Measurements from ENCODE around the gene C20orf204.
"Not testable (repeated sequence)": the region's sequence is repeated elsewhere in the genome, so short reads cannot be mapped to it uniquely, and the experiment has no call there.

C20orf204 gene

GRCh38 chr20:64035933-64036345 lies at the start of gene C20orf204:
Gene C20orf204 (plus strand): TSS chr20:64036182. CDS start chr20:64036324, 142 bp downstream.
- no peak for DNase-seq

DNA sequence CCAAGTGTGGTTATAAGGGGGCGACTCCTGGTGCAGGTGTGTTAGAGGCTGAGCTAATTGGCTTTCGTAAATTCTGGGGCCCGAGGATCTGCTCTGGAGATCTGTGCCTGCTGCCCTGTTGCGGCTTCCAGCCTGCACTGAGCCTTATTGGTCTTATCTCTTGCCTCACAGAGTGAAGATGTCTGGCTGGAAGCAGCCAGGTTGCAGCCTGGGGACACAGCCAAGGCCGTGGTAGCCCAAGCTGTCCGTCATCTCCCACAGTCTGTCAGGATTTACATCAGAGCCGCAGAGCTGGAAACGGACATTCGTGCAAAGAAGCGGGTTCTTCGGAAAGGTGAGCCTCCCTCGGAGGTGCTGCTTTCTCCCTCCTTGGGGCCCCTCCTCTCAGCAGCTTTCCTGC lies 35.1 kb upstream of the C20orf204 start:
- DNase-seq: no peak

DNA sequence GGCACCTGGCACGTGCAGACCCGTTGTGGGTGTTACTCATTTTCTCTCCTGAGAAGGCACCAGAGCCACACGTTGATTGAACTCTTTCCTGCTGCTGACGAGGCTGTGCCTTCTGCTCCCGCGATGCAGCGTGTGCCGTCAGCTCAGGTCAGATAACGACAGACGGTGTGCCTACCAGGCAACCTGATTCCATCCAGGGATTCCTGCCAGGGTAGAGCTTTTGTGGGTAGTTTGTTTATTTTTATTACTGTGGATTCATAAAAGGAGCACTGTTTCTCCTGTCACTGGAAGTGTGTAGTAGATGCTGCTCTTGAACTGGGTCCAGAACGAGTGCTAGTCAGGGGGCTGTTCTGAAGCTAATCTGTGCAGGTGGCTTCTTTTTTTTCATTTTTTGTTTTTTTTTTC lies 34.4 kb upstream of the C20orf204 start:
- DNase-seq: peak; percentile 27

GRCh38 chr20:64003960-64004725 lies 31.8 kb upstream of the C20orf204 start:
- DNase-seq: no peak

GRCh38 chr20:64005394-64005793 lies 30.6 kb upstream of the C20orf204 start:
- no peak for DNase-seq

DNA sequence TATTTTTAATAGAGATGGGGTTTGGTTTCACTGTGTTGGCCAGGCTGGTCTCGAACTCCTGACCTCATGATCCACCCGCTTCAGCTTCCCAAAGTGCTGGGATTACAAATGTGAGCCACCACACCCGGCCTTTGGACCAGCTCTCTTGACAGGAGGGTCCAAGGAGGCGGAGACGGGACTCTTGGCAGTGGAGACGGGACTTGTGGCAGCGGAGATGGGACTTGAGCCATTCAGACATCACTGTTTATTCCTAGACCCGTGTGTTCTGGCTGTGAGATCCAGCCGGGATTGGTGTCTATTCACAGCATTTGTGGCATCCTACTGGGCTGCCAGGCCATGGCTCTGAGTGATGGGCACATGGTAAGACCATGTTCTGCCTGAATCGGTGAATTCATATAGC lies 29.5 kb upstream of the C20orf204 start:
- DNase-seq: no peak

GRCh38 chr20:64006902-64007301 lies 29.1 kb upstream of the C20orf204 start:
- DNase-seq: no peak

- no peak for DNase-seq
Observed at GRCh38 chr20:64009811-64010387, 26.1 kb upstream of the C20orf204 start.

DNA sequence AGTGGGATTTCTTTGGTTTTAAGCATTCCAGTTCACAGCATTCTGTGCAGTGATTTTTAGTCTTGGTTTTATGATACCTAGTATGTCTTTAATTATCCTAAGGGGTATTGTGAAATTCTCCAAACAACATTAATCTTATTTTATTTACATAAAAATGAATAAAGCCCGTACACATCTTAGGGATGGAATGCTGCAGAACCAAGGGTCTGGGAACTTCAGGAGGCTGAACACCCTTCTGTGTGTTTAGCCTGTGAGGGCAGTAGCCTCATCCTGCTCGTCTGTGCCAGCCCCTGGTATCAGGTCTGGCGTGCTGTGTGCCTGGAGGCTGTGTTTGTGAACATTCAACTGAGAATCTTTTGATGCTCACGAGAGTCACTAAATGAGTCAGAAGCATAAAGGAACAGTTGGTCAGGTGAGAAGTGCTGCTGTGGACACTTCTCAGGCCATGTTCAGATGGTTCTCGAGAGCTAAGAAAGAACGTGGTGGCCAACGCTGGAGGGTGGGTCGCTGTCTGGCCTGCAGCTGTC lies 25.2 kb upstream of the C20orf204 start:
- DNase-seq: no peak

- DNase-seq: no peak
Observed at GRCh38 chr20:64011366-64011779, 24.6 kb upstream of the C20orf204 start.

GRCh38 chr20:64012385-64013154 lies 23.4 kb upstream of the C20orf204 start:
- not testable (repeated sequence) for DNase-seq

DNA sequence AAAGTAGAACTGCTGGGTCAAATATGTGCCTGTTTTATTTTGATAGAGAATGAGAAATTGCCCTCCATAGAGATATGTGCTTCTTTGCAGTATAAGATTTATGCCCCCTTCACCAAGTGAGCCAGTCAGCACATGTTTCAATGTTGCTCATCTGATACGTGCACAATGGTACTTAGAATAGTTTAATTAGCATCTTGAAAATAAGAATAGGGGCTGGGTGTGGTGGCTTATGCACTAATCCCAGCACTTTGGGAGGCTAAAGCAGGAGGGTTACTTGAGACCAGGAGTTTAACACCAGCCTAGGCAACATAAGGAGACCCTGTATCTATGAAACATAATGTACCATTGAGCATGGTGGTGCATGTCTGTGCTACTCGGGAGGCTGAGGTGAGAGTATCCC lies 20.3 kb upstream of the C20orf204 start:
- DNase-seq: no peak

DNA sequence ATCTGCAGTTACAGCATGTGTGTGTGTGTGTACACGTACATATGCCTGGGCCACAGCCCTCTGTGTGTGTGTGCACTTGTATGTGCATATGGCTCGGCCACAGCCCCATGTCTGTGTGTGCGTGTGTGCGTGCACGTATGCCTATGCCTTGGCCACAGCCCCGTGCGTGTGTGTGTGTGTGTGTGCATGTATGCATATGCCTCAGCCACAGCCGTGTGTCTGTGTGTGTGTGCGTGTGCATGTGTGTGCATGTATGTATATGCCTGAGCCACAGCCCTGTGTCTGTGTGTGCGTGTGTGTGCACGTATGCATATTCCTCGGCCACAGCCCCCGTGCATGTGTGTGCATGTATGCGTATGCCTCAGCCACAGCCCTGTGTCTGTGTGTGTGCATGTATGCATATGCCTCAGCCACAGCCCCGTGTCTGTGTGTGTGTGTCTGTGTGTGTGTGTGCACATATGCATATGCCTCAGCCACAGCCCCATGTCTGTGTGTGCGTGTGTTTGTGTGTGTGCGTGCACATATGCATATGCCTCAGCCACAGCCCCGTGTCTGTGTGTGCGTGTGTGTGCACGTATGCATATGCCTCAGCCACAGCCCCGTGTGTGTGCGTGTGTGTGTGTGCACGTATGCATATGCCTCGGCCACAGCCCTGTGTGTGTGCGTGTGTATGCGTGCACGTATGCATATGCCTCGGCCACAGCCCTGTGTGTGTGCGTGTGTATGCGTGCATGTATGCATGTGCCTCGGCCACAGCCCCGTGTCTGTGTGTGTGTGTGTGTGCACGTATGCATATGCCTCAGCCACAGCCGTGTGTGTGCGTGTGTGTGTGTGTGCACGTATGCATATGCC lies 14.6 kb upstream of the C20orf204 start:
- DNase-seq: no peak

DNA sequence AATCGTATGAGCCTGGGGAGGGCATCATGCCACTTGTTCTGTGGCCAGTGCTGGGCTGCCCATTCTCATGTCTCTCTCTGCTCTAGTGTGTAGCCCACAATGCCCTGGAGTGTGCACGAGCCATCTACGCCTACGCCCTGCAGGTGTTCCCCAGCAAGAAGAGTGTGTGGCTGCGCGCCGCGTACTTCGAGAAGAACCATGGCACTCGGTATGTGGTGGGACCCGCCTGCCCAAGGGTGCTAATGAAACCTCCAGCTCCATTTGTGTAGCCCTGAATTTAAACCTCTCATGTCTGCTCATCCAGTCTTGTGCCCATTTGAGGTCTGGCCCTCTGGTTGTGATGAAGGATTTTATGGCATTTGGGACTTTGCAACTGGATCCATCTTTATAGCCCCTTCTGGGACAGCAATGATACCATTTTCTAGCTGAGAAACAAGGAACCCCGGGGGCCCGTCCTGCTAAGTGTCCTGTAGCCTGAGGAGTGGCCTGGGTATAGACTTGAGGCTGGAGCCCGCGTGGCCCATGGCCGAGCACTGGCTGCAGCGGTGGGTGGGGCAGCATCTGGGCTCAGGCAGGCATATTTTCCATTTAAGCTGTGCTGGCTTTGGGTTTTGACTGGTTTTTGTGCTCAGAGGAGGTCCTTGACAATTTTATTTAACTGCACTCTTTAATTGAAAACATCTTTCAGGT lies 13.2 kb upstream of the C20orf204 start:
- DNase-seq: no peak

DNA sequence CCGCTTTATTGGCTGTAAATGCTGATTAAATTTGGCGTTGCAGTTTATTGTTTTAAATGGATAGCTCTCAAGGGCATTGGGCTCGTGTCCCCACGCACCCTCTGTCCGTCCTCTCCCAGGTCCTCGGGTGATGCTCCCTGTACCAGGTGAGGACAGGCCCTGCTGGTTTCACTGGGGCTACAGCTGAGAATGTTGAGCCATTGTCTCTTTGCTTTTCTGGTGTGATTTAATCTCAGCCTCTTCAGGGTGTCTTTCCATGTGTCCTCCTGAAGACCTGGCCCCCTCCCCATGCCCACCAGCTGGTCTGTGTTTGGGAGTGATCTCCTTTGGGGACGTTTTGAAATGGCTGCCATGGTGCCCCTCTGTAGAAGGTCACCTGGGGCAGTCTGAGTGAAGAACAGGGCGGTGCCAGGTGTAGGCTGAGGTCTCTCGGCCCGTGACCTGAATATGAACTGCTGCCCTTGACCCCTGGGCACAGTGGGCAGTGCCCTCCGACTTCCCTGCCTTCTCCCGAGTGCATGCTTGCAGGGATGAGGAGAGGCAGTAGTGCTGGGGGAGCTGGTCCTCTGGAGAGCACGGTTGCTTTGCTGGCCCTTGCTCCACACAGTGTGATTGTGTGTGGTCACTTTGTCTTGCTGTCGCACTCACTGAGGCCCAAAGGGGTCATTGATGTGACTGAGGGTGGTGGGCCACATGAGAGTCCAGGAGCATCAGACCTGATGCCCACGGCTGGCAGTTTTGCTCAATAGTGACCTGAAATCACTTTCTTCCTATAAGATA lies 12.4 kb upstream of the C20orf204 start:
- no peak for DNase-seq

DNA sequence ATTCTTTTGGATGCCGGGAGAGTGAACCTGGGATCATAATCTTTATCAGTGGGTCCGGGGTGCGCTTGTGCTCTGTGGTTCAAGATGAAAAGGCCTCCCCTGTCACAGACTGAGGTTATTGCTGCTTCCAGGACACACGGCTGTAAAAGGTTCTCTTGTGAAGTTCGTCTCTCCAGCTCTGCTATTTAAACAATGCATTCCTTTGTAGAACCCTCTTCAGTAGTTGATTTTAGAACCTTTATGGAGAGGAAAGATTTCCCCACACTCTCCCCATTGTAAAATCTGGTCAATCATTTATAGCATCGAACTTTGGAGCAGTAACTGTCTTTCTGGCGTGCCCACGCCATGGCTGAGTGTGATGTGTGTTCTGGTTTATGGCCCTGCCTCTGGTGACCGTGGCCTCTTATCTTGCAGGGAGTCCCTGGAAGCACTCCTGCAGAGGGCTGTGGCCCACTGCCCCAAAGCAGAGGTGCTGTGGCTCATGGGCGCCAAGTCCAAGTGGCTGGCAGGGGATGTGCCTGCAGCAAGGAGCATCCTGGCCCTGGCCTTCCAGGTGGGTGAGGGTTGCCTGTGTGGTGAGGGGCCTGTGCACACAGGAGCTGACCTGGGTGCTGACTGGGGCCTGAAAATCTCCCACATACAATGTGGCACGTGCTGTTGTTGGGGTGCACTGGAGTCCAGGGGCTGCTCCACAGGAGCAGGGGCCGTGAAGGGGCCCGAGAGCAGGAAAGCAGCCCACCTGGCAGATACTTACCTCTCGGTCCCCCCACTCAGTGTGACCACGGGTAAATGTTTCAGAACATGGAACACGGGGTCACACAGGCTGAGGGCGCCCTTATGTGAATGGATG lies 11.6 kb upstream of the C20orf204 start:
- no peak for DNase-seq

DNA sequence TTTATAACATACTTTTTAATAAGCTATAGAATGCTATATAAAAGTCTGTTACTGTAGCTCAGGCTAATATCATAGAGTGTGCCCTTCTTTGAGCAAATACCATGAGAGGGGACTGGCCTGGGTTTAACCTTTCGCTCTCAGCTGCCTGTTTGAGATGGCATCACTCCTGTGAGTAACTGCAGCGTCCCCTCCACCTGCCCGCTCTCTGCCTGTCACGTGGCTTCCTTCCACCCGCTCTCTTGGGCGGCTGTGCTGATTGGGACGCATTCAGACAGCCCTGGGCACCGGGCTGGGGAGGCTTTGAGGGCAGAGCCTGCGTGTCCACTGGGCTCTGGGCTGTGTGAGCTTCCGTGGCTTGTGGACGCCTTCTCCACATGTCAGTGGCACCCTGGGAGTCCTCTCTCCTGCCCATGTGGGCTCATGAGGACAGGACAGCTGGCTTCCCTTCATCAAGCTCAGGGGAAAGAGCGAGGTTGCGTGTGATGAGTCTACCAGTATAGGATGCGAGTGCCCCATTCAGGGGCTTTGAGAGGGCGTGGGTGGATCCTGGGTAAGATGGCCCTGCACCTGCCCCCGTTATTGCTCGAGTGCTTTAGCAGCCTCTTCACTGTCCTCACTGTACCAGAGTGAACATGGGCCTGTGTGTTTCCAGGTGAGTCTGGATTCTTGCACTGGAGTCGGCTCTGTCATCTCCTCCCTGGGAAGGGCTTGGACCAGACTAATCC lies 10.7 kb upstream of the C20orf204 start:
- no peak for DNase-seq

- DNase-seq: no peak
Observed at GRCh38 chr20:64025826-64026412, 10.1 kb upstream of the C20orf204 start.
